Right lung (tissue), 5 donors: ENCODE measurements around the gene LCA5L. TPM values are rescaled to one million over a fixed set of nuclear protein-coding genes. Genes with fewer than 3 reads are reported as not detected.
"Not testable (repeated sequence)": the region's sequence is repeated elsewhere in the genome, so short reads cannot be mapped to it uniquely, and the experiment has no call there.

Source experiments
- DNase-seq, 2 donors: peaks; one replicate each; pipeline ENCODE4 v3.0.0-alpha.2; 2013
- polyA plus RNA-seq, 5 donors: library from polyadenylated mRNA; unstranded; fragments of 120-200 nt; gene quantifications; one replicate each; pipeline versions ENCODE4 v1.2.1 to v1.2.3, GENCODE V29; 2013; ENCODE audit warnings: inconsistent platforms in 1 of 5, low replicate concordance in 1 of 5; ENCODE audit not compliant: insufficient read length in 5 of 5, insufficient read depth in 1 of 5

The LCA5L gene
- polyA plus RNA-seq, 5 donors, result 2.9 to 6.8 (median 4.3) TPM

- DNase-seq, result no peak
These were observed 6.8 kb upstream of the LCA5L start for GRCh38 chr21:39452207-39452969.

GRCh38 chr21:39451332-39452206, 6.0 kb upstream of the LCA5L start, which contains the start of gene SH3BGR:
SH3BGR (plus strand) TSS chr21:39451970; CDS start chr21:39452097, 127 bp downstream.
- DNase-seq, result peak in 1 of 2 donors; percentile 24

- DNase-seq, result no peak
These were observed 1.7 kb upstream of the LCA5L start for GRCh38 chr21:39447264-39447663.

GRCh38 chr21:39444421-39445180, 977 bp downstream of the LCA5L start:
- DNase-seq, result no peak

GRCh38 chr21:39441502-39442475, 3.8 kb downstream of the LCA5L start:
- DNase-seq, result no peak

- DNase-seq, result no peak
These were observed 6.3 kb downstream of the LCA5L start for GRCh38 chr21:39439232-39439631.

GRCh38 chr21:39434950-39435349, 10.6 kb downstream of the LCA5L start:
- DNase-seq, result no peak

- DNase-seq, result no peak
These were observed 14.6 kb downstream of the LCA5L start for GRCh38 chr21:39430954-39431353.

- DNase-seq, result no peak
These were observed 15.1 kb downstream of the LCA5L start for GRCh38 chr21:39430457-39430856.

- DNase-seq, result no peak
These were observed 15.6 kb downstream of the LCA5L start for GRCh38 chr21:39430016-39430415.

GRCh38 chr21:39429445-39429844, 16.1 kb downstream of the LCA5L start:
- DNase-seq, result no peak

GRCh38 chr21:39422527-39423241, 22.9 kb downstream of the LCA5L start:
- DNase-seq, result peak; percentile 15 to 16

GRCh38 chr21:39419204-39419603, 26.4 kb downstream of the LCA5L start:
- not testable (repeated sequence) for DNase-seq

GRCh38 chr21:39406065-39406464, 39.5 kb downstream of the LCA5L start:
- no peak for DNase-seq

GRCh38 chr21:39400173-39400572, 45.4 kb downstream of the LCA5L start:
- no peak for DNase-seq

- DNase-seq, result no peak
These were observed 47.8 kb downstream of the LCA5L start for GRCh38 chr21:39397646-39398385.

- no peak for DNase-seq
These were observed 52.6 kb downstream of the LCA5L start for GRCh38 chr21:39392981-39393380.

GRCh38 chr21:39390212-39390765, 55.3 kb downstream of the LCA5L start:
- DNase-seq, result no peak

GRCh38 chr21:39388811-39389155, 56.8 kb downstream of the LCA5L start:
- no peak for DNase-seq
